HepG2 (cell line): Measurements from ENCODE around the gene PVALB.

Experiments
- MAX ChIP-seq: IDR thresholded peaks from 2 replicates; pipeline ENCODE4 v1.6.1; 2012; ENCODE audit warnings: inconsistent platforms
- MYNN ChIP-seq: sonication (generic); formaldehyde crosslinking; IDR thresholded peaks from 2 replicates; pipeline ENCODE4 v1.4.0; 2020; ENCODE audit warnings: mild to moderate bottlenecking, low read depth, missing genetic modification reagents
- SIN3A ChIP-seq: IDR thresholded peaks from 2 replicates; pipeline ENCODE4 v1.6.1; 2011; ENCODE audit warnings: low read depth, mild to moderate bottlenecking, control low read depth, low read length, borderline replicate concordance
- ZBTB2 ChIP-seq: sonication (generic); formaldehyde crosslinking; IDR thresholded peaks from 2 replicates; pipeline ENCODE4 v1.8.0; 2022; ENCODE audit warnings: low read depth, missing genetic modification reagents
- ZNF331 ChIP-seq: sonication (generic); formaldehyde crosslinking; IDR thresholded peaks from 2 replicates; pipeline ENCODE4 v1.4.0; 2020; ENCODE audit warnings: missing genetic modification reagents

DNA sequence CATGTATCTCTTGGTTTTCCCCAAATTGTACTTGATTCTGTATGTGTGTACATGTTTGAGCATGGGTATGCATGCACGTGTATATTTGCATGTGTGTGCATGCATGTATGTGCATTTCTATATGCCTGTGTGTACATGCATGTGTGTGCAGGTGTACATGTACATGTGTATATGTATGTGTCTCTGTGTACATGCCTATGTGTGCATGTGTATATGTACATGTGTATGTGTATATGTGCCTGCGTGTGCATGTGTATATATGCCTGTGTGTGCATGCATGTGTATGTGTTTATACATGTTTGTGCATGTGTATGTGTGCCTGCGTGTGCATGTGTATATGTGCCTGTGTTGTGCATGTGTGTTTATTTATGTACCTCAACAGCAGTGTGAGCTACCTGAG lies 38.6 kb upstream of the PVALB start:
- TF ChIP-seq MAX (no peak), ZNF331 (CRISPR knock-in tag) (no peak), MYNN (CRISPR knock-in tag) (no peak), ZBTB2 (no peak), SIN3A (no peak)
